GM19455 (cell line): Measurements from ENCODE around the gene ARAP1.

Experiments
- ATAC-seq: cut with Tn5 transposase; IDR thresholded peaks from one replicate; pipeline ENCODE4 v1.9.1; 2021; ENCODE audit not compliant: unreplicated experiment

Gene ARAP1

DNA sequence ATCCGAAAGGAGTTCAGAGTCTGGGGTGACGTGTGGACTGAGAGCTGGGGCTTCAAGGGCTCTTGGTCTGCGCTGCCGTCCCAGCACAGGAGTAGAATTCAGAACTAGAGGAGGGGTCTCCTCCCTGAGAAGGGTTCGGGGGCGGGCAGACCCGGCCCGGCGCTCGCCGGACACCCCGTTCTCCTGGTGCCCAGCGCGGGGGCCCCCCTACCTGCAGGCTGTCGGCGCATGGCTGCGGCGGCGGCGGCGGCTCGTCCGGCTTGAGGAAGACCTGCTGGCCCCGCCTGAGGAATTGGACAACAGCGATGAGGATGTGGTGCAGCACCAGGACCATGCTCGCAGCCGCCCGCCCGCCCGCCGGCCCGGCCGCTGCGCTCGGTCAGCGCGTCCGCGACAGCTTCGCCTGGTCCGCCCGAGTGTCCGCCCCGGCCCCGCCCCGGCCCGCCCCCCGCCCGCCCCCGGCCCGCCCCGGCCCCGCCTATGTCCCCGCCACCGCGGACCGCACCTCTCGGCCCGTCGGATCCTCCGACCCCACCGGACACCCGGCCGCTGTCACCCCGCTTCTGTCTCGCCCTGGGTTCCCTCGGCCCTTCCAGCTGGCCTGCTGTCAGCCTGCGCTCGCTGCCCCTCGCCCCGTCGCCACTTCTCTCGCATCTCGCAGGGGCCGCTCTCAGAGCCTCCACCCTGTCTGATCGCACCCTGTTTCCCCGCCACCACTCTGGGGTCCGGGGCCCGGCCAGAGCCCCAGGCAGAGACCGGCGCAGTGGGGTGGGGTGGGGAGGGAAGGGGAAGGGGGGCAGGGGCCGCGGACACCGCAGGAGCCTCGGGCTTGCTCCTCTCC, 109.9 kb downstream of the ARAP1 start:
- no peak for ATAC-seq

DNA sequence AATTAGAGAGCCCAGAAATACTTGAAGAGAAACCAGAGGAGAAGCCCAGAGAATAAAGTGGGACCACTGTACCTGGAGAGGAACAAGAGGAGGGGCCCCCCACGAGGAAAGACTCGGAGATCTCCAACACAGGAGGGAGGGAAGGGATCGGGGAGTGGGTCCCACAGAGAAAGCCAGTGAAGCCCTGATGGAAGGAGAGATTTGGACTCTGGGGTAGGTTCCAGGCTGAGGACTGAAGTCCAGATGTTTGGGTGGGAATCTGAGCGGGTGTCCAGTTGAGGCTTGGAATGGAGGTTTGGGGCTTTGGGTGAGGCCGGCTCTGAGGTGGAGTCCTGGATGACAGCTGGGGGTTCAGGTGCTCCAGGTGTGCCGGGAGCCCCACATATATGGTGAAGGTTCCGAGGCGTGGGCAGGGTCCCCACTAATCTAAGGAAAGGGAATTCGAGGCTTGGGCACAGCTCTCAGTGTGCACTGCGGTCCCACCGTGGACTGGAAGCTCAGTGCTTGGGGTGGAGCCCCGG, 110.6 kb downstream of the ARAP1 start:
- ATAC-seq, result no peak

DNA sequence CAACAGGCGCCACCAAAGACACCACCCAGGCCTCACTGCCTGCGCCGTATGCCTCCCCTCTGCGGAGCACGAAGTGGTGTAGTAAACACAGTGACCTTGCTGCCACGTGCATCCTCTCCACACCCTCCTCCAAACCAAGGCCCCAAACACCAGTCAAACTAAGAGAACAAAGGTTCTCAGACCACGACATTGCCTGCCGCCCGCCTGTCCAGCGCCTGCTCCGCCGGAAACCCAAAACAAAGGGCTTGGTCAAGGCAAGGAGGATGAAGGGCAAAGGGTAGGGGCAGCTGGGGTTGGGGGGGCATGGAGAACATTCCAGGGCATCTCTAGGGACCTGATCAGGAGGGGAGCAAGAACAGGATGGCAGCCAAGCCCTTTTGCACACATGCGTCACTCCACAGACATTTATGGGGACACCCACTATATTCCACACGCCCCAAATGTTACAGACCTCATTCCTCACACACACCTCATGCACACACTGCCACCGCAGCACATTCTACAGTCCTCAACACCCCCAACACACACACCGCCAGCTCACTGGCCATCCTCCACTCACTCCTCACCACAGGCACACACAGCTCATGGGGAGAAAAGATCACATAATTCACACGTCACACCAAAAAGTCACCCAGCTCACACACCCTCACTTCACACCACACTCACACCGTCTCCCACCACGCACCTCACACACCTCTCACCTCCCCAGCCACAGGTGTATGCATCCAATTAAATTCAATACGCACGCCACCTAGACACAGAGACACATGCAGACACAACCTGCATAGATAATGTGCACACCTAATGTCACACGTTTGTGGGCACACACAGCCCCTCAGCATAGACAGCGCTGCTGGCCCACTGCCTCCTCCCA, 112.5 kb downstream of the ARAP1 start:
- ATAC-seq, result no peak

- ATAC-seq, result no peak
Measured at GRCh38 chr11:72637926-72638325, 114.3 kb downstream of the ARAP1 start.

GRCh38 chr11:72637198-72637597, 115.0 kb downstream of the ARAP1 start:
- ATAC-seq, result no peak

GRCh38 chr11:72636376-72636775, 115.8 kb downstream of the ARAP1 start:
- no peak for ATAC-seq

- no peak for ATAC-seq
Measured at GRCh38 chr11:72635933-72636332, 116.3 kb downstream of the ARAP1 start.

DNA sequence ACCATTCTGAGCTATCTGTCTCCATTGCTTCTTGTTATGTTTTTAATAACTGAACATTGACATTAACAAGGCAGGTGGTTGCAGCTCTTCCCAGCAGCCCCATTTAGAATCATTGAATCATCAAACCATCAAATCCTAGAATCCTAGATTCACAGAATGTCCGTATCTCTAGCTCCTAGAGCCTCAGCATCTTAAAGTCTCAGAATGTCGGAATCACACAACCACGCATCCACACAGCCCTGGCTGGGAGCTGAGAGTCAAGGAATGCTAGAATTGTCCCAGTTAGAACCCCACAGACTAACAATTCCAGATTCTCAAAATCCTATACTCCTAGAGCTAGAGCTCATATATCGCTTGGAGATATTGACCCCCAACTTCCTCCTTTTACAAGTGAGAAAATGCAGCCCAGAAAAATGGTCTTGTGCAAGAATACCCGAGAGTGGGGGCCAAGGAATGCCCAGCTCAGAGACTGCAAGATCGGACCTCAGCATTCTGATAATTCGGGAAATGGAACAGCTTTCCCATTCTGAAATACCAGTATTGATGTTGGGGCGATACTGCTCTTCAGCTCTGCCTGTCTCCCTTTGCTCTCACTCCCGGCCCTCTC, 116.8 kb downstream of the ARAP1 start:
- ATAC-seq, result no peak
